Activated CD8-positive, alpha-beta memory T cell treated with anti-CD3 and anti-CD28 coated beads for 24 hours (primary cell): ENCODE data around the gene NFKBIE.

Experiments
- DNase-seq: peaks from one replicate; pipeline ENCODE4 v3.0.0-alpha.2; 2020

NFKBIE gene

DNA sequence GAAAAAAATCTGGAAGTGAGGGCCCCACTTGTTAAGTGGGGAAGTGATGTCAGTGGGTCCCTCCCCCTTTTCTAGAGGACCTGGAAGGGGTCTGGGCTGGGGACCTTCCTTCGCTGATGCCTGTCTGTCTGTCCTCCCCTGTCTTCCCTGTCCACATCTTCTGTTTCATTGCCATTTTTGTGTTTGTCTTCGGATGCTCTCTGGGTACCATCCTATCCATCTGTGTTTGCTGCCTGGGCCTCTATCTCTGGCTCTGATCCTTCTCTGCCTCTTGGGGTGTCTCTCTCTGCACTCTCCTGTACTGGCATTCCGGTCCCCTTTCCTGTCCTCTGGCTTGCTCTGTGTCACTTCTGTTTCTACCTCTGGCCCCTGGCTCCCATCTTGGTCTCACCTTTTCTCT lies 7.2 kb upstream of the NFKBIE start:
- no peak for DNase-seq

- no peak for DNase-seq
Measured at GRCh38 chr6:44271914-44272313, 6.6 kb upstream of the NFKBIE start.

DNA sequence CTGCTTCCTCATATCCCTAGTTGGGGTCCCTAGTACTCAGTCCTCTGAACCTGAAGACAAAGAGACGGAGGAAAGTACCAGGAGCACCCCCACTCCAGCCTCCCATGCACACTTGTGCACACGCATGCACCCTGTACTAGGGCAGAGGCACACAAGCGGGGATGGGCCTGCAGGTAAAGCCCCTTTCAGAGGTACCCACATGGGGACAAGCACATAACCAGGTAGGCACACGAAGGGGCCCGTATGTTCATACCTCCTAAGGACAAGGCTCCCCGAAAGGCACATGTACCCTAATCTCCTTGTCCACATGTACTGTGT lies 6.0 kb upstream of the NFKBIE start:
- DNase-seq: no peak

- DNase-seq: no peak
Measured at GRCh38 chr6:44270526-44271405, 5.4 kb upstream of the NFKBIE start.

DNA sequence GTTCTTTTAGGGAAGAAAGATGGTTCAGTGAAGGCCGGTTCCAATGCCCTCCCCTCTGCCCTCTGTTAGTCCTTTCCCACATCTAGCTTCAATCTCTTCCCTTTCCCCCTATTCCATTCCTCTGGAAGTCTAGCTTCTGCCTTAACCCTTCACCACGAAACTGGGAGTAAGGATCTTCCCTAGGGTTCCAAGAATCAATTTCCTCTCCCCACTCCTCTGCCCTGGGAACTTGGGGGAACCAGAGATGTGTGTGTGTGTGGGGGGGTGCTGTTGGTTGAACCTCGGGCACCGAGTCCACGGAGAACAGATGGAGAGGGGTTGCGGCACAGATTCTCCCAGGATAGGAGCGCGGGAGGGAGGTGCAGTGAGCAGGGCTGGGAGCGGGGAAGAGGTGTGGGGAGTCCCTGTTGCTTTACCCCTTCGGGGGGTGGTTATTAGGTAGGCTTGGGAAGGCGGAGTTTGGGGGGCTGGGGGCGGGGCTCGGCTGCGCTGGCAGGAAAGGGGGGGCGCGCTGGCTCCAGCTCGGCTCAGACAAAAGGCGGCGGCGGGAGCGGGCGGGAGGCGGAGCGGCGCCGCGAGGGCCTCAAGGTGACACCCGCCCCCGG lies 4.7 kb upstream of the NFKBIE start, which contains the start of gene TMEM151B:
Gene TMEM151B (plus strand): TSS at position 530 of the 605 bp plus-strand sequence. CDS start 293 bp downstream, outside the sequence.
- DNase-seq: peak; percentile 60

- DNase-seq: no peak
Measured at GRCh38 chr6:44269178-44269920, 4.0 kb upstream of the NFKBIE start.

GRCh38 chr6:44268095-44268628 lies 2.8 kb upstream of the NFKBIE start:
- peak; percentile 85 for DNase-seq

- no peak for DNase-seq
Measured at GRCh38 chr6:44267252-44267651, 1.9 kb upstream of the NFKBIE start.

GRCh38 chr6:44266347-44266746 lies 996 bp upstream of the NFKBIE start:
- DNase-seq: no peak

- no peak for DNase-seq
Measured at GRCh38 chr6:44265722-44266233, 427 bp upstream of the NFKBIE start.

- DNase-seq: peak; percentile 70
Measured at GRCh38 chr6:44264154-44265006, 971 bp downstream of the NFKBIE start.

GRCh38 chr6:44263354-44264100 lies 1.8 kb downstream of the NFKBIE start:
- DNase-seq: peak; percentile 72

DNA sequence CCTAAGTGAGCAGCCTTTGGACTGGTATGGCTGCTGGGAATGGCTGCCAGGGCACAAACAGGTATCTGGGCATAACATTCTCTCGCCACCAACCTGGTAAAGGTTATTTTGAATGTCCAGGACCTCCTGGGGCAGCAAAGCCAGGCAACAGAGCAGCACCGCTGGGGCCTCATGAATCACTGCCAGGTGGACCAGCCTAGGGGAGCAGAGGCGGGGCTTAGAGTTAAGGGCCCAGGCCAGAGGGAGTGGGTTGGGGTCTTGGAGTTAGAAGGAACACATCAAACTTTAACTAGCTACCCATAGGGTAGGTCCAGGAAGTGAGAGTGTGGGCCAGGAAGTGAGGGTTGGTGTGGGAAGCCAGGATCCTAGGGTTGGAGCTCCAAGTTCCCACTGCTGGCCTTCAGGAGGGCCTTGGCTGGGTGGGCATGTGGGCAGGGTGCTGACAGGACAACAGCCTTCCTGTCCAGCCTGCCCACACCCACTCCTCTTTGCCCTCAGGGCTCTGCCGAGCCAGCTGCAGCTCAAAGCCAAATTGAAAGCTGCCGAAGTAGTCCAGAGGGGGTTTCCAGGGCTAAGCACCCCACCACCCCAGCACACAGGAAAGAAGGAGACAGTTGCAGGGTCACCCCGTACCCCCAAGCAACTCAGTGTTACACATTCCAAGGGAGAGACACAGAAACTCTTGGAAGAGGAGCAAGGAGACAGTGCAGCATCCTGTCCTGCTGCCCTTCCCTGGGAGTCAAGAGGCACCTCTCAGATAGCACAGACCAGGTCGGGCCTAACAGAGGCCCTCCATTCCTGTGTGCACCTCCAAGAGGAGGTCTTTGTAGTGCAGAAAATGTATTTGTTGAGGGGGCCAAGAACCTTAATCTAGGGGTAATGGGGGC lies 2.6 kb downstream of the NFKBIE start:
- peak; percentile 59 for DNase-seq

- no peak for DNase-seq
Measured at GRCh38 chr6:44261581-44261980, 3.8 kb downstream of the NFKBIE start.

GRCh38 chr6:44260451-44261297 lies 4.7 kb downstream of the NFKBIE start:
- DNase-seq: no peak

DNA sequence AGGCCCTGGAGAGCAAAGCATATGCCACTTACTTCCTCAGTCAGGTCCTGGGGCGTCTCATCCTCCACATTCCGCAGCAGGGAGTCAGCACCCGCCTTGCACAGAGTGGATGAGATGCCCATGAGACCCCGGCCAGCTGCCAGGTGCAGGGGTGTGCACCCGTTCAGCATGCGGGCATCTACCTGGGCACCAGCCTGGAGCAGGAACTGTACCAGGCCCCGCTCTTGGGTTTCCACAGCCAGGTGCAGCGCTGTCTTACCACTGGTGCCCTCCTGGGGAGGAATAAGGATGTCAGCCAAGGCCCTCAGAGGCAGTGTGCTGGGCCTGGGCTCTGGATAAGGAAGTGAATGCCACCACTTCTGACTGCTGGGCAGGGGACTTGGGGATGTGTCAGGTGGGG lies 5.3 kb downstream of the NFKBIE start:
- no peak for DNase-seq

- no peak for DNase-seq
Measured at GRCh38 chr6:44258921-44259320, 6.4 kb downstream of the NFKBIE start.

DNA sequence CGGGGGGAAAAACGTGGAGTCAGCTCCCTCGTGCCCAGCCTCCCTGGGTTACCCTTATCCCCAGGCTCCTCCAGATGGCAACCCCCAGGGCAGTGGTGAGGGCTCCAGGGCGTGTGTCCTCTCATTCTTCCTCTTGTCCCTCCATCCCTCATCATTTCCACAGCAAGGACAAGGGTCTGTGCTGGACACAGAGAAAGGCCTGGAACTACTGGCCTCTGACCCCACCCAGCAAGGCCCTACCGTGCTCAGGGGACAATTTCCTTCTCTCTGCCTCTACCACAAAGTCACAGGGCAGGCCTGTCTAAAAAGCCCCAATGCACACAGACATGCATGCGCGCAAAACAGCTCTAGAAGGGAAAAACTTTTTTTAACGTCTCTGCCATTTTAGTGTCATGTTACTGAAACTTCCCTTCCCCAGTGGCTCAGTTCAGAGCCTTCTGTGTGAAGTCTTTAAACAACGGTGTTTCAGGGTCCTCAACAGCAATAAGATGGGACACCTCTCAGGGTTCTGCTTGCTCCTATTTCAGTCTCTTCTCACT lies 7.0 kb downstream of the NFKBIE start:
- DNase-seq: no peak

- DNase-seq: no peak
Measured at GRCh38 chr6:44257753-44258324, 7.5 kb downstream of the NFKBIE start.
